Progenitor cell of endocrine pancreas (in vitro differentiated cells): ENCODE measurements around the gene TBC1D17. TPM values are rescaled to one million over a fixed set of nuclear protein-coding genes. Genes with fewer than 3 reads are reported as not detected.
A peak's percentile ranks its signal among the peaks of the same experiment; 100 is the strongest.

Experiments
- DNase-seq: peaks from one replicate; pipeline ENCODE4 v3.0.0; 2021; ENCODE audit warnings: low spot score; ENCODE audit not compliant: unreplicated experiment
- H3K27ac Mint-ChIP-seq: 2 replicates; pipeline ENCODE4 v1.8.0; 2021; ENCODE audit warnings: mild to moderate bottlenecking, moderate library complexity, mixed read lengths
- H3K27me3 Mint-ChIP-seq: 2 replicates; pipeline ENCODE4 v1.8.0; 2021; ENCODE audit warnings: mixed read lengths
- H3K36me3 Mint-ChIP-seq: 2 replicates; pipeline ENCODE4 v1.8.0; 2022; ENCODE audit warnings: mixed read lengths; ENCODE audit not compliant: insufficient read depth
- H3K4me1 Mint-ChIP-seq: 2 replicates; pipeline ENCODE4 v1.8.0; 2021; ENCODE audit warnings: low read depth, mixed read lengths
- H3K4me3 Mint-ChIP-seq: 2 replicates; pipeline ENCODE4 v1.8.0; 2021; ENCODE audit warnings: low read depth, mild to moderate bottlenecking, moderate library complexity, mixed read lengths
- H3K9me3 Mint-ChIP-seq: 2 replicates; pipeline ENCODE4 v1.8.0; 2021; ENCODE audit warnings: low read depth, mixed read lengths
- CTCF ChIP-seq: fragments of 200-600 bp; sonication (generic); IDR thresholded peaks from one replicate; pipeline ENCODE4 v1.5.0; 2021; ENCODE audit warnings: antibody characterized with exemption, mild to moderate bottlenecking; ENCODE audit not compliant: unreplicated experiment
- total RNA-seq: library from RNA; stranded (reverse); gene quantifications from 2 replicates; pipeline ENCODE4 v1.2.1, GENCODE V29; 2021

The TBC1D17 gene
- total RNA-seq, 1 donor from 2014 or later = 44.6 TPM

DNA sequence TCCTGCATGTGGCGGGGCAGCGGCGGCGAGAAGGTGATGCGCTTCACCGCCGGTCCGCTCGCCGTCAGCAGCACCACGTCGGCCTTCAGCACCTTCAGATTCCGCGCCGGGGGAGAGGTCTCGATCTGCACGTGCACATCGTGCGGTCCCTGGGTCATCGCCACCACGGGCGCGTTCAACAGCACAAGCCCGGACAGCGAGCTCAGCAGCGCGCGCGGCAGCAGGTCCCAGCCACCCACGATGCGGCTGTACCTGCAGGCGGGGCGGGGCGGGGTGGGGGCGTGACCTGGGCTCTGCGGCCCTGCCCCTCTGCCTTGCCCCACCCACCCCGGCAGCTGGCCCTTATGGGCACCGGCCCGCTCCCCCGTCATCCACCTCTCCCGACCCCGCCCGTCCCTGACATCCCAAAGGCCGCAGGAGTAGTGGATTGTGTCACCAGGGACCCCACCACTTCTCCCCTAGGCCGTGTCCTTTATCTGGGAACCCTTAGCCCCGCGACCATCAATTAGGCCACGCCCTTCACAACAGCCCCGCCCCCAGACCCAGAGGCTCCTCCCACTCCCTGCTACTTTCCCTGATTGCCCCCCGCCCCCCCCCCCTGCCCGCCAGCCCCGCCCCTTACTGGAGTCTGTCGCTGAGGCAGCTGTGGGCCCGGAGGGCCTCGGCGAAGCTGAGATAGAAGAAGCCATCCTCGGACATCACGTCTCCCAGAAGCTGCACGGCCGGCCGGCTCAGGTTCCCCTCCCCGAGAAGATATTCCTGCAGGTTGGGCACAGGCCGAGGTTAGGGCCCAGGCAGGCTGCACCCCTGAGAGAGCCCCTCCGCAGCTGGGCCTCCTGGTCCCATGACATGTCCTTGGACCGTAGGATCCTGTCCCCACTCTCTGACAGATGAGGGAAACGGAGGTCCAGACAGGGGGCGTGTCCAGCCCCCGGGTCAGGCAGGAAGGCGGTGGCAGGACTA is 13.1 kb downstream of the TBC1D17 start:
- DNase-seq = no peak
- Mint-ChIP-seq H3K27me3 (peaks cover 31% of the 10 kb centered on the region), H3K36me3 (peaks cover 7% of the 10 kb centered on the region), H3K27ac (no peak overlapping the region), H3K4me1 (peaks cover 1% of the 10 kb centered on the region), H3K4me3 (no peak overlapping the region), H3K9me3 (no peaks in the 10 kb centered on the region)
- TF ChIP-seq CTCF = peak; percentile 5

DNA sequence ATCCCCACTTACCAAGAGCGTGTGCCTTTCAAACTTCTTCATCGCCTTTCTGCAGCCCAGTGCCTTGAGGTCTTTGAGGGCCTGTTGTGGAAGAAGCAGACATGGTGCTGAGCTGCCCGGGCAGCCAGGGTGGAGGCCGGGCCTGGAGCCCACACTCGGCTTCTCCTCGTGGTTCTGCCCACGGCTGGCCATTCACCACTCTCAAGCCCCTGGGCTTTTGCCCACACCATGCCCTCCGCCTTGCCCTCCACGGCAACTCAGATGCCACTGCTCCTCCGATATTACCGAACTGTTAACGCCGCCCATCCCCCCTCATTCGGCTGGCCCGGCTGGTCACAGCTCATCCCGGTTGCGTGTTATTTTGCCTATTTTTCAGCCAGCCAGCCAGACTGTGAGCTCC is 13.9 kb downstream of the TBC1D17 start:
- no peak overlapping the region for H3K4me3 Mint-ChIP-seq
- no peaks in the 10 kb centered on the region for H3K9me3 Mint-ChIP-seq
- no peak for DNase-seq
- TF ChIP-seq CTCF = no peak
- peaks cover 1% of the 10 kb centered on the region for H3K4me1 Mint-ChIP-seq
- no peak overlapping the region for H3K27ac Mint-ChIP-seq
- peaks cover 4% of the 10 kb centered on the region for H3K36me3 Mint-ChIP-seq
- H3K27me3 Mint-ChIP-seq = peaks cover 34% of the 10 kb centered on the region

GRCh38 chr19:49892716-49893115 is 15.2 kb downstream of the TBC1D17 start:
- TF ChIP-seq CTCF = no peak
- H3K4me3 Mint-ChIP-seq = no peak overlapping the region
- H3K9me3 Mint-ChIP-seq = no peaks in the 10 kb centered on the region
- H3K27me3 Mint-ChIP-seq = peaks cover 47% of the 10 kb centered on the region
- no peak for DNase-seq
- H3K27ac Mint-ChIP-seq = no peak overlapping the region
- peaks cover 1% of the 10 kb centered on the region for H3K4me1 Mint-ChIP-seq
- peaks cover 3% of the 10 kb centered on the region for H3K36me3 Mint-ChIP-seq

GRCh38 chr19:49894011-49894664 is 16.6 kb downstream of the TBC1D17 start:
- peaks cover 48% of the 10 kb centered on the region for H3K27me3 Mint-ChIP-seq
- H3K9me3 Mint-ChIP-seq = no peaks in the 10 kb centered on the region
- DNase-seq = no peak
- H3K27ac Mint-ChIP-seq = no peak overlapping the region
- peaks cover 1% of the 10 kb centered on the region for H3K4me1 Mint-ChIP-seq
- TF ChIP-seq CTCF = no peak
- H3K4me3 Mint-ChIP-seq = no peak overlapping the region
- H3K36me3 Mint-ChIP-seq = no peaks in the 10 kb centered on the region

DNA sequence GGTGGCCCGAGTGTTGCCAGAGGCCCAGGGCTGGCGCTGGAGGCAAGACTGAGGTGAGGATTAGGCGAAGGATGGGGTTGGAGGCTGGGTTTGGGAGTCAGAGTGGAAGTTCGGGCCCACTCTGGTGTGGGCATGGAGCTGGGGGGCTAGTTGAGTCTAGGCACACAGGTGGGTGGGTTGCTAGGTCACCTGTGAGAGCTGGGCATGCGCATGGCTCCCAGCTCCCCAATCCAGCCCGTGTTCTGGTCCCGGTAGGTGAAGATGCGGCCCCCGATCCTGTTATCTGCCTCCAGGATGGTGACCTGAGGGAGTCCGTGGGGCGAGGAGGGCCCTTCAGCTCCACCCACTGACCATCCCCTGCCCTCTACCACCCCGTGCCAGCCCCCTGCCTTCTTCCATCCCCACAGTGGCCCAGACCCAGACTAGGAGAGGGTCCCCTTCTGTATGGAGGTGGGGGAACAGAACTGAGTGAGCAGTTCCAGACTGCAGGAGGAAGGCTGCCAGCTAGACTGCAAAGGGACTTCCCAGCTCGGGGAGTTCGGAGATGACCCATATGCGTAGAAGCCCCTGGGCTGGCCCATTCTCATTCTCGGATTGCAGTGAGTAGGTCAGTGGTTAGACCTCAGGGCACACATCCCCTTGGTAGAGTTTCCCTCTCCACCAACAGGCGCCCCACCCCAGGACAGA is 17.5 kb downstream of the TBC1D17 start:
- H3K4me1 Mint-ChIP-seq = peaks cover 1% of the 10 kb centered on the region
- H3K27me3 Mint-ChIP-seq = peaks cover 45% of the 10 kb centered on the region
- H3K9me3 Mint-ChIP-seq = no peaks in the 10 kb centered on the region
- TF ChIP-seq CTCF = no peak
- H3K27ac Mint-ChIP-seq = no peak overlapping the region
- no peak overlapping the region for H3K4me3 Mint-ChIP-seq
- DNase-seq = no peak
- H3K36me3 Mint-ChIP-seq = no peaks in the 10 kb centered on the region
